GM18909 (cell line): ENCODE data around the gene ADSS2.
"Not testable (repeated sequence)": the region's sequence is repeated elsewhere in the genome, so short reads cannot be mapped to it uniquely, and the experiment has no call there.

Experiments used
- ATAC-seq: cut with Tn5 transposase; IDR thresholded peaks from one replicate; pipeline ENCODE4 v1.9.1; 2021; ENCODE audit warnings: mild to moderate bottlenecking; ENCODE audit not compliant: unreplicated experiment, poor library complexity

The ADSS2 gene

DNA sequence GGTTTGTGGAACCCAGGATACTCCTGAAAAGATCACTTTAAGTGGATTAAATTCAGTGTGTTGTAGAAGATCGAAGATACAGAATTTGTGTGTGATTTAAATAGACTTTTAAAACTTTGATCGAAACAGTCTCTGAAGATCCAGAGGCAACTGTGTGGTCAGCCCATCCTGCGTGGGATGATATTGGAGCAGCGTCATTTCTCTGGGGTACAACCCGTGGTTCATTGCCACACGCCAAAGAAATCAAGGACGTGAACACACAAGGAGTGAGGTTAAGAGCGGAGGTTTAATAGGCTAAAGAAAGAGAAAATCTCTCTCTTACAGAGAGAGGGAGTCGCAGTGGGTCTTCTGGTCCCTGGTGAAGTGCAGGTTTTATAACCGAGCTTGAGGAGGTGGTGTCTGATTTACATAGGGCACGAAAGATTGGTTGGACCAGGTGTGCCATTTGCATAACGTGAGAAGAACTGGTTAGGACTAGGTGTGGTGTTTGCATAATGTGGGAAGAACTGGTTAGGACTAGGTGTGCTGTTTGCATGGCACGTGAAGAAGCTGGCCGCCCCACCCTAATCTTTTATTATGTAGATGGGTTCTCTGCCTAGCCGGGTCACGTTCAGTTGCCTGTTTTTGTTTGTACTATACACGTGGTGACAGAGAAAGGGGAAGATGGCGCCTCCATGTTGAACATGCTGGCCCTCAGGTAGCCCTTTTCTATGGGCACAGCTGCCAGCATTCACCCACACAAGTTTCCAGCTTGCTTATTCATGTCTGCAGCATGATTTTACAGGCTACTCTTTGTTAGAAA lies 82.3 kb downstream of the ADSS2 start:
- ATAC-seq, result no peak

DNA sequence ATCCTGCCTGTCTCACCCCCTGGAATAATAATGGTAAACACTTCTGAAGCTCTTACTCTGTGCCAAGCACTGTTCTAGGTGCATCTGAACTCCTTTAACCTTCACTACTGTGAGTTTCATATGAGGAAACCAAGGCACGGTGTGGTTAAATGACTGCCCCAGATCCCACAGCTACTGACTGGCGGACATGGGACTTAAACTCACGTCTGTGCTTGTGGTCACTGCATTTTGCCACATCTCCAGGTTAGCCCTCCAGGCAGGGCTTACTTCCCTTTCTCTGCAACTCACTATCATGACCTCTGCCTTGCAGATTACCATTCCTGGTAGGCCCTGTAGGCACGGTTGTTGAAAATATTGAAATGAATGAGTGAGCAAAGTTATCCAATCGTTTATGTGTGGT lies 83.4 kb downstream of the ADSS2 start:
- ATAC-seq, result no peak

DNA sequence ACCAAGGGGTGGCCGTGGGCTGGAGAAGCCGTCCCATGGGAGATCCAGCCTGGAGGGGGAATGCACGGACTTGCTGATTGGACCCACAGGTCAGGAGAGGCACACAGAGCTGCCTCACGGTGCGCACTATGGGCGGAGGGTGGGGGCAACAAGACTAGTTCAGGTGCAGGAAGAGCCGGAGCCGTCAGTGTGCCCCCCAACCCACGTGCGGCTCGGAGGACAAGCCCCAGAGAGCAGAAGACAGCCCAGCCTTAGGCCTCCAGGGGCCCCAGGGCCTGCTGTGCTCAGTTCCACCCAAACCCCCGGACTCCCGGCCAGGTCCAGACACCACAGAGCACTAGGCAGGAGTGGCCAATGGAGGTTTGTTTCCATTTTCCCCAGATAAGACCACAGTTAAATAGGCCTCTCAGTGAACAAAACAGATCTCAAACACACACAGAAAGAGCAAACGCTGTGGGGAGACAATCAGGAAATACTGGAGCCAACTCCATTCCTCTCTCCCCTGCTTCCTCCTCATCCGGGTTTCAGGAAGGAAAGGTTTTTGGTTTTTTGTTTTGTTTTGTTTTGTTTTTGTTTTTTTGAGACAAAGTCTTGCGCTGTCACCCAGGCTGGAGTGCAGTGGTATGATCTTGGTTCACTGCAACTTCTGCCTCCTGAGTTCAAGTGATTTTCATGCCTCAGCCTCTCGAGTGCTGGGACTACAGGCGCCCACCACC lies 84.2 kb downstream of the ADSS2 start:
- ATAC-seq, result no peak

DNA sequence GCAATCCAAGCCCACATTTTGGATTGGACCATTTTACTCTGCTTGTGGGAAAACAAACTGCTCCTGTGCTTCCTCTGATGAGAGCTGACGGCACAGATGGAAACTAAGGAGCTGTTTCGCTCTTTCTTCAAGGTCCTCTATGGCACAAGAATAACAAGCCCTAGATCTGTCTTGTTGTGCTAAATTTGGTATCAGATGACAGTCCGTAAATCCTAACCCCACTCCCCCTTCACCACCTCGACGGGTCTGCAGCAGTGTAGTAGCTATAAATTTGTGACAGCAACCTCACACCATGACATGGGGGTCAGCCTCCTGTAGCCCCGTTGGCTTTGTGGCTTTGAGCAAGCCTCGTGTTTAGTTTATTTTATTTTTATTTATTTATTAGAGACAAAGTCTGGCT lies 85.9 kb downstream of the ADSS2 start:
- no peak for ATAC-seq

DNA sequence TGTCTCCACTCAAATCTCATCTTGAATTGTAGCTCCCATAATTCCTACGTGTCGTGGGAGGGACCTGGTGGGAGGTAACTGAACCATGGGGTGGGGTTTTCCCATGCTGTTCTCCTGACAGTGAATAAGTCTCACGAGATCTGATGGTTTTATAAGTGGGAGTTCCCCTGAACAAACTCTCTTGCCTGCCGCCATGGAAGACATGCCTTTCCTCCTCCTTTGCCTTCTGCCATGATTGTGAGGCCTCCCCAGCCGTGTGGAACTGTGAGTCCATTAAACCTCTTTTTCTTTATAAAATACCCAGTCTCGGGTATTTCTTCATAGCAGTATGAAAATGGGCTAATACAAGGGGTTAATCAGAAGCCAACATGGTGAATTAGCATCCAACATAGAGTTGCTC lies 86.4 kb downstream of the ADSS2 start:
- not testable (repeated sequence) for ATAC-seq

DNA sequence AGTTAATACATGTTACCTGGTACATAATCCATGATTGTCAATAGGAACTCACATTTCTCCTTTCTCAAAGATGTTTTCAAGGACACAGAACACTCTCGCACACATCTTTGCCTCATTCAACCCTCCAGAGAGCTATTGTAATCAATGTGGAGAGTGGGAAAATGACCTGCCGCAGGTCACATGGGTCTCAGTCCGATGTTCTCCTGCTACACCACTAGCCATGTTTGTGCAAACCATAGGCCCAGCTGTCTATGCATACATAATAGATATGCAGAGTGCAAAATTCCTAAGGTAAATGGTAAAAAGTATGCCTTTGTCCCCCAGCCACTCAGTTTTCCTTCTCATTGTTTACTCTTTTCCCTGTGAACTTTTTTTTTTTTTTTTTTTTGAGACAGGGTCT lies 89.2 kb downstream of the ADSS2 start:
- ATAC-seq, result no peak

DNA sequence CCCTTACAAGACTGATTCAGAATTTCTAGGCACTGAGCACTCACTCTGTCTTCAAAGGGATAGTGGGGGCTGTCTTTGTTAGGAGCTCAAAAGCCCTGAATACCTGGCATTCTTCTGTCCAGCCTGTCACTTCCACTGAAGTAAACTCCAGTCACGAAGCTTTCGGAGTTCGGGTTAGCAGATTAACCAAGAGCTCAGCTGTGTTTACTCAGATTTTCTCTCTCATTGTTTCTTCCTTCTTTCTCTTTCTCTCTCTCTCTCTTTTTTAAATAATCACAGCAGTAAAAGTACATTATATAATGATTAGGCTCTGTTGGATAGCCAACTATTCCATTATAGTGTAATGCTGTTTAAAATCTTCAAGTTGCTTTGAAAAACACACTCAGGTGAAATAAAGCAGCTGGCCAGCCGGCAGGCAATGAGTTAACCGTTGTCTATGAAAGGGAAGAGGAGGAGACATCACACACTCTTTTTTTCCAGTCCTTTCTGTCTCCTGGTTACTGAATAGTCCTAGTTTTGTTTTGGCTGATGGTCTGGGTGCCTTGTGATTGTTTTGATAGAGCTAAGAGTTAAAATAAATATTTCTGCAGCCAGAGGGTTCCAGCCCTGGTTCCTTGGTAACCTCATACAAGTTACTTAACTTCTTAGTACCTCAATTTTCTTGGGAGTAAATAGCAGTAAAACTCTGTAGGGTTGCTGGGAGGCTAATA lies 89.8 kb downstream of the ADSS2 start:
- no peak for ATAC-seq
